Skin epidermis (tissue), 12 donors: ENCODE measurements around the gene CDPF1.

Experiments used
- H3K27ac ChIP-seq, 21 experiments: fragments of 200-600 bp; sonication (generic) in 11 of 21; one replicate each; pipeline ENCODE4 v1.5.0; 2020; ENCODE audit warnings: mild to moderate bottlenecking in 3 of 21, inconsistent platforms in 2 of 21, moderate library complexity in 2 of 21
- H3K4me3 ChIP-seq, 7 experiments: fragments of 200-600 bp; sonication (generic) in 2 of 7; one replicate each; pipeline ENCODE4 v1.5.0; 2020; ENCODE audit warnings: inconsistent platforms in 2 of 7, mild to moderate bottlenecking in 2 of 7, moderate library complexity in 1 of 7

The CDPF1 gene

GRCh38 chr22:46198274-46198673 lies 51.8 kb downstream of the CDPF1 start:
- no peak overlapping the region for H3K27ac ChIP-seq
- H3K4me3 ChIP-seq, result no peak overlapping the region

DNA sequence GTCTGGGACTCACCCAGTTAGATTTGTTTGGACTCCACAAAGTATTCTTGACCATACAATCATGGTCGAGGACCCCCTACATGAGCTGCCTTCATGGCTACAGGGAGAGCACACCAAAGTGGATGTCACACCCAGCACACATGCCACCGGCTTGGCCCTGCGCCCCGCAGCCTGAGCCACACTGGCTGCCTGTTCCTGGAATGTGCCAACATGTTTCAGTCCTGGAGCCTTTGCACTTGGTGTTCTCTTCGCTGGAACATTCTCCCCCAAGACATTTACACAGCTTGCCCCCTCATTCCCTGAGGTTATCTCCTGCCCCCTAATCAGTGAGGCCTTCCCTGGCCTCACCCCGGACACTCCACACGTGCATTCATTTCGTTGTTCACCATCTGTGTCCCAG lies 53.8 kb downstream of the CDPF1 start:
- Histone ChIP-seq H3K27ac (no peak overlapping the region), H3K4me3 (no peak overlapping the region)

- Histone ChIP-seq H3K27ac (no peak overlapping the region), H3K4me3 (no peak overlapping the region)
These were observed 54.5 kb downstream of the CDPF1 start for GRCh38 chr22:46195487-46196165.
